HepG2 (cell line): Measurements from ENCODE around the gene HYCC2. TPM values are rescaled to one million over a fixed set of nuclear protein-coding genes. Genes with fewer than 3 reads are reported as not detected.
A peak's percentile ranks its signal among the peaks of the same experiment; 100 is the strongest.

Experiments
- GATA4 ChIP-seq: sonication (generic); IDR thresholded peaks from 2 replicates; pipeline ENCODE4 v1.6.1; 2016; ENCODE audit warnings: antibody characterized with exemption, low read depth, borderline replicate concordance
- HNF4G ChIP-seq, 2 experiments: sonication (generic) in 1 of 2; formaldehyde crosslinking in 1 of 2; IDR thresholded peaks; 2 replicates each; pipeline versions ENCODE4 v1.4.0 to v1.6.1; 2011 to 2020; ENCODE audit warnings: borderline replicate concordance in 2 of 2, low read depth in 2 of 2, mild to moderate bottlenecking in 2 of 2, low read length in 1 of 2, missing genetic modification reagents in 1 of 2, moderate library complexity in 1 of 2
- IRF9 ChIP-seq: sonication (generic); formaldehyde crosslinking; IDR thresholded peaks from 2 replicates; pipeline ENCODE4 v1.8.0; 2022; ENCODE audit warnings: missing genetic modification reagents, mild to moderate bottlenecking, borderline replicate concordance
- ISX ChIP-seq: sonication (generic); formaldehyde crosslinking; conservative IDR thresholded peaks from 2 replicates; pipeline ENCODE4 v1.5.0; 2020; ENCODE audit warnings: missing genetic modification reagents
- POLR2G ChIP-seq: fragments of 200-400 bp; formaldehyde crosslinking; IDR thresholded peaks from 2 replicates; pipeline ENCODE4 v1.6.1; 2018; ENCODE audit warnings: mild to moderate bottlenecking, low read depth, low read length, moderate library complexity
- SNAPC4 ChIP-seq: sonication (generic); formaldehyde crosslinking; IDR thresholded peaks from 2 replicates; pipeline ENCODE4 v1.4.0; 2020; ENCODE audit warnings: mild to moderate bottlenecking, missing genetic modification reagents
- ZBTB20 ChIP-seq: sonication (generic); formaldehyde crosslinking; IDR thresholded peaks from 2 replicates; pipeline ENCODE4 v1.8.1; 2023; ENCODE audit warnings: missing genetic modification reagents, low read depth, mild to moderate bottlenecking, borderline replicate concordance
- ZNF572 ChIP-seq: sonication (generic); formaldehyde crosslinking; IDR thresholded peaks from 2 replicates; pipeline ENCODE4 v1.5.1; 2020; ENCODE audit warnings: mild to moderate bottlenecking, missing genetic modification reagents
- polyA plus RNA-seq, 8 experiments: library from polyadenylated mRNA; depleted of rRNA in 3 of 8; stranded (reverse) in 7 of 8; unstranded in 1 of 8; fragments of >200 nt; fragmentation: Illumina TruSeq in 4 of 8; extraction: Trizol in 4 of 8; gene quantifications; 2 replicates each; pipeline versions ENCODE4 v1.2.1 to v1.2.3, GENCODE V29; 2011 to 2016; ENCODE audit warnings: low read depth in 4 of 8, missing spikeins in 1 of 8, mixed read lengths in 1 of 8; ENCODE audit not compliant: insufficient read depth in 1 of 8
- total RNA-seq, 5 experiments: library from RNA; depleted of rRNA; stranded (reverse); fragments of >200 nt; fragmentation: Illumina TruSeq; extraction: Trizol; gene quantifications; 2 replicates each; pipeline ENCODE4 v1.2.3, GENCODE V29; 2016; ENCODE audit warnings: low read depth in 1 of 5
- TF ChIP-seq, protein P1 (sequence below): sonication (generic); formaldehyde crosslinking; IDR thresholded peaks from 2 replicates; pipeline ENCODE4 v1.4.0; 2020; ENCODE audit warnings: mild to moderate bottlenecking, missing genetic modification reagents

Gene HYCC2
- total and polyA plus RNA-seq, 2 of the 13 experiments (the other 11 are each of a cell fraction or from before 2014, with no cell fraction given) = 4.7 to 13.9 TPM

DNA sequence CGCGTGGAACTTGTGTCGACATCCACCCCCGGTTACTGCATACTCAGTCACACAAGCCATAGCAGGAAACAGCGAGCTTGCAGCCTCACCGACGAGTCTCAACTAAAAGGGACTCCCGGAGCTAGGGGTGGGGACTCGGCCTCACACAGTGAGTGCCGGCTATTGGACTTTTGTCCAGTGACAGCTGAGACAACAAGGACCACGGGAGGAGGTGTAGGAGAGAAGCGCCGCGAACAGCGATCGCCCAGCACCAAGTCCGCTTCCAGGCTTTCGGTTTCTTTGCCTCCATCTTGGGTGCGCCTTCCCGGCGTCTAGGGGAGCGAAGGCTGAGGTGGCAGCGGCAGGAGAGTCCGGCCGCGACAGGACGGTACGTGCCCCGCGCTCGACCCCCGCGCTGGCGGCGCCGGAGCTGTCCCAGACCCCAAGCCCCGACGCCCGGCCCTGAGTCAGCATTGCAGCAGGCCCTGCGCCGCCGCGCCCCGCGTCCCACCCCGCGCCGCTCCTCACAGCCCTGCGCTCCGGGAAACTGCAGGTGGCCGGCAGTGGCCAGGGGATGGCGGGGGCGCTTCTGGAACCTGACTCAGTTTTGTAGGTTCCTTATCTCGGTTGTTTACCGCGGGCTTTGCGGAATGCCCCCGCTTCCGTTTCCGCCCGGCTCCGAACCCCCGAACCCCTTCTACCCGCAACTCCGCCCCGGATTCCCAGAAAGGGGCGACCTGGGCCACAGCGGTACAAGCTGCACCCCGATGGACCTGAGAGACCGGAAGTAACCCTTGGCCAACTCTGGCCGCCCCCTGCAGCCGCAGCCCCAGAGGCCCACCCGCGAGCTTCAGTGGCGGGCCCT lies 44.9 kb upstream of the HYCC2 start, which contains the start of gene CFLAR (continued):
- TF ChIP-seq ISX (CRISPR knock-in tag) (0 out of 2 replicates have a peak, but pooled peaks have one; percentile 73), ZBTB20 (CRISPR knock-in tag) (no peak), HNF4G (IDR thresholded peaks at IDR 0.05; ENCODE audit: borderline replicate concordance, low read depth, low read length) (peak; percentile 83; the same call in 1 of the 2 replicates), HNF4G (CRISPR knock-in tag; IDR thresholded peaks at IDR 0.05; ENCODE audit: borderline replicate concordance, low read depth) (no peak; the same call in 1 of the 2 replicates), ZNF572 (CRISPR knock-in tag) (peak; percentile 65; the same call in 1 of the 2 replicates), IRF9 (CRISPR knock-in tag) (peak; percentile 51; the same call in 1 of the 2 replicates), SNAPC4 (CRISPR knock-in tag) (peak; percentile 93), POLR2G (peak; percentile 76), GATA4 (peak; percentile 49; the same call in 1 of the 2 replicates)
- TF ChIP-seq, protein P1, sequence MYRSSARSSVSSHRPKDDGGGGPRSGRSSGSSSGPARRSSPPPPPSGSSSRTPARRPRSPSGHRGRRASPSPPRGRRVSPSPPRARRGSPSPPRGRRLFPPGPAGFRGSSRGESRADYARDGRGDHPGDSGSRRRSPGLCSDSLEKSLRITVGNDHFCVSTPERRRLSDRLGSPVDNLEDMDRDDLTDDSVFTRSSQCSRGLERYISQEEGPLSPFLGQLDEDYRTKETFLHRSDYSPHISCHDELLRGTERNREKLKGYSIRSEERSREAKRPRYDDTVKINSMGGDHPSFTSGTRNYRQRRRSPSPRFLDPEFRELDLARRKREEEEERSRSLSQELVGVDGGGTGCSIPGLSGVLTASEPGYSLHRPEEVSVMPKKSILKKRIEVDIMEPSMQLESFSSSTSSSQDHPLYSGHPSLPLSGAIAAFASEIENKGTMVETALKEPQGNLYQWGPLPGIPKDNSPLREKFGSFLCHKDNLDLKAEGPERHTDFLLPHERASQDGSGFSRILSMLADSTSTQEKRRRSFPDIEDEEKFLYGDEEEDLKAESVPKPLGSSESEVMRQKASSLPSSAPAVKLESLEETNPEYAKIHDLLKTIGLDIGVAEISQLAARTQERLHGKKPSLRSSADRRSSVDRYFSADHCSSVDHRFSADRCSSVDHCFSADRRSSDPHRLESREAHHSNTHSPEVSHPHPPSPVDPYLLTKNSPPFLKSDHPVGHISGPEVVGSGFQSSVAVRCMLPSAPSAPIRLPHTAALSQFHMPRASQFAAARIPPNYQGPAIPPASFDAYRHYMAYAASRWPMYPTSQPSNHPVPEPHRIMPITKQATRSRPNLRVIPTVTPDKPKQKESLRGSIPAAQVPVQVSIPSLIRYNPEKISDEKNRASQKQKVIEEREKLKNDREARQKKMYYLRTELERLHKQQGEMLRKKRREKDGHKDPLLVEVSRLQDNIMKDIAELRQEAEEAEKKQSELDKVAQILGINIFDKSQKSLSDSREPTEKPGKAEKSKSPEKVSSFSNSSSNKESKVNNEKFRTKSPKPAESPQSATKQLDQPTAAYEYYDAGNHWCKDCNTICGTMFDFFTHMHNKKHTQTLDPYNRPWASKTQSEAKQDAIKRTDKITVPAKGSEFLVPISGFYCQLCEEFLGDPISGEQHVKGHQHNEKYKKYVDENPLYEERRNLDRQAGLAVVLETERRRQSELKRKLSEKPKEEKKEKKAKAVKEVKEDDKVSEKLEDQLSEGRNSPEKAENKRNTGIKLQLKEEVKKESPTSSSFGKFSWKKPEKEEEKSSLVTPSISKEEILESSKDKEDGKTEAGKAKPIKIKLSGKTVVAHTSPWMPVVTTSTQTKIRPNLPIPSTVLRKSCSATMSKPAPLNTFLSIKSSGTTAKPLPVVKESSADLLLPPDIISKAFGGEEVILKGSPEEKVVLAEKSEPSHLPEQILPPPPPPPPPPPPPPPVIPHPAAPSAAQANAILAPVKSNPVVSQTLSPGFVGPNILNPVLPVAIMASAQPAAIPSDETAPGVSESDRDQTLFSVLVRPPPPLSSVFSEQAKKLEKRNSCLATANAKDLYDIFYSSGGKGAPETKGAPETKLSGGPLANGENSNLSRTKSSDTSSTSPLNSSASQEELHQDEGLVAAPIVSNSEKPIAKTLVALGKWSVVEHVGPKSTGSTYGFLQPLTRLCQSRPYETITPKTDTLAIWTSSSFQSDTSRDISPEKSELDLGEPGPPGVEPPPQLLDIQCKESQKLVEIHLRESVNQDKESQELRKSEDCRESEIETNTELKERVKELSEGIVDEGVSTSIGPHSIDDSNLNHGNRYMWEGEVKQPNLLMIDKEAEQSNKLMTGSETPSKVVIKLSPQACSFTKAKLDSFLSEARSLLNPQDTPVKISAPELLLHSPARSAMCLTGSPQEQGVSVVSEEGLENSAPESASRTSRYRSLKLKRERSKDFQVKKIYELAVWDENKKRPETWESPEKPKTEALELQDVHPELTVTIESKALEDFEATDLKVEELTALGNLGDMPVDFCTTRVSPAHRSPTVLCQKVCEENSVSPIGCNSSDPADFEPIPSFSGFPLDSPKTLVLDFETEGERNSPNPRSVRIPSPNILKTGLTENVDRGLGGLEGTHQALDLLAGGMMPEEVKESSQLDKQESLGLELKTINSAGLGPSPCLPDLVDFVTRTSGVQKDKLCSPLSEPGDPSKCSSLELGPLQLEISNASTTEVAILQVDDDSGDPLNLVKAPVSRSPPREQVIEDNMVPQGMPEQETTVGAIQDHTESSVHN (CRISPR knock-in tag) = no peak; the same call in 1 of the 2 replicates
